ENCODE measurements around the gene TSG101.
A peak's percentile ranks its signal among the peaks of the same experiment; 100 is the strongest.

TSG101 gene

GRCh38 chr11:18526521-18527296 is at the start of gene TSG101:
Gene TSG101 (minus strand): TSS chr11:18526942. CDS start chr11:18526816, 126 bp downstream.
- Histone ChIP-seq H3K4me2 (peak within 1 kb of the TSS; percentile 97), H2AFZ (ENCODE audit: low read depth) (peak within 1 kb of the TSS; percentile 84), H3K27ac (peak within 1 kb of the TSS; percentile 83), H3K4me1 (ENCODE audit: low read depth, poor library complexity, severe bottlenecking) (peaks cover 16% of the 10 kb centered on the region), H3K27me3 (ENCODE audit: insufficient read depth, low read depth) (no peaks in the 10 kb centered on the region), H3K9ac (peak within 1 kb of the TSS; percentile 86), H3K79me2 (ENCODE audit: insufficient read depth, low read depth) (peaks cover 38% of the 10 kb centered on the region), H4K20me1 (ENCODE audit: insufficient read depth) (no peaks in the 10 kb centered on the region), H3K4me3 (IDR thresholded peaks at IDR 0.05; ENCODE audit: insufficient read depth, low read depth, low read length) (no peak within 1 kb of the TSS), H3K36me3 (ENCODE audit: insufficient read depth) (no peaks in the 10 kb centered on the region)
- 0 out of 2 replicates have a peak, but pooled peaks have one; percentile 2 for TF ChIP-seq CTCF (conservative IDR thresholded peaks at IDR 0.05; ENCODE audit: low read depth, low read length)

- TF ChIP-seq CTCF (conservative IDR thresholded peaks at IDR 0.05; ENCODE audit: low read depth, low read length), result no peak
- H3K4me3 ChIP-seq (IDR thresholded peaks at IDR 0.05; ENCODE audit: insufficient read depth, low read depth, low read length), result no peak overlapping the region
- H3K79me2 ChIP-seq (ENCODE audit: insufficient read depth, low read depth), result no peaks in the 10 kb centered on the region
- no peak overlapping the region for H3K27ac ChIP-seq
- no peak overlapping the region for H2AFZ ChIP-seq (ENCODE audit: low read depth)
- H3K27me3 ChIP-seq (ENCODE audit: insufficient read depth, low read depth), result no peaks in the 10 kb centered on the region
- H3K9ac ChIP-seq, result no peak overlapping the region
- no peaks in the 10 kb centered on the region for H4K20me1 ChIP-seq (ENCODE audit: insufficient read depth)
- H3K36me3 ChIP-seq (ENCODE audit: insufficient read depth), result no peaks in the 10 kb centered on the region
- no peak overlapping the region for H3K4me2 ChIP-seq
- H3K4me1 ChIP-seq (ENCODE audit: low read depth, poor library complexity, severe bottlenecking), result peaks cover 26% of the 10 kb centered on the region
These were observed 48.6 kb upstream of the TSG101 start for GRCh38 chr11:18575361-18575760.

- Histone ChIP-seq H3K4me2 (no peak overlapping the region), H4K20me1 (ENCODE audit: insufficient read depth) (no peaks in the 10 kb centered on the region), H3K27me3 (ENCODE audit: insufficient read depth, low read depth) (no peaks in the 10 kb centered on the region), H3K4me3 (IDR thresholded peaks at IDR 0.05; ENCODE audit: insufficient read depth, low read depth, low read length) (no peak overlapping the region), H3K79me2 (ENCODE audit: insufficient read depth, low read depth) (no peaks in the 10 kb centered on the region), H3K36me3 (ENCODE audit: insufficient read depth) (no peaks in the 10 kb centered on the region), H3K9ac (no peak overlapping the region), H3K4me1 (ENCODE audit: low read depth, poor library complexity, severe bottlenecking) (no peaks in the 10 kb centered on the region), H3K27ac (no peak overlapping the region), H2AFZ (ENCODE audit: low read depth) (no peak overlapping the region)
- no peak for TF ChIP-seq CTCF (conservative IDR thresholded peaks at IDR 0.05; ENCODE audit: low read depth, low read length)
These were observed 40.3 kb upstream of the TSG101 start for GRCh38 chr11:18567081-18567480.

- H3K27me3 ChIP-seq (ENCODE audit: insufficient read depth, low read depth), result no peaks in the 10 kb centered on the region
These were observed 39.7 kb upstream of the TSG101 start for GRCh38 chr11:18566406-18566805.

More at GRCh38 chr11:18566406-18566805, 39.7 kb upstream of the TSG101 start:
- no peak overlapping the region for H3K27ac ChIP-seq
- no peaks in the 10 kb centered on the region for H3K36me3 ChIP-seq (ENCODE audit: insufficient read depth)
- no peak overlapping the region for H3K9ac ChIP-seq
- H4K20me1 ChIP-seq (ENCODE audit: insufficient read depth), result no peaks in the 10 kb centered on the region
- no peaks in the 10 kb centered on the region for H3K4me1 ChIP-seq (ENCODE audit: low read depth, poor library complexity, severe bottlenecking)
- H3K79me2 ChIP-seq (ENCODE audit: insufficient read depth, low read depth), result no peaks in the 10 kb centered on the region
- H3K4me2 ChIP-seq, result no peak overlapping the region
- TF ChIP-seq CTCF (conservative IDR thresholded peaks at IDR 0.05; ENCODE audit: low read depth, low read length), result no peak
- H2AFZ ChIP-seq (ENCODE audit: low read depth), result no peak overlapping the region
- no peak overlapping the region for H3K4me3 ChIP-seq (IDR thresholded peaks at IDR 0.05; ENCODE audit: insufficient read depth, low read depth, low read length)

Measured in KMS-11 (cell line).